ENCODE data around the gene SHE.

Gene SHE

GRCh38 chr1:154463512-154463990 is 38.7 kb downstream of the SHE start:
- H3K4me3 ChIP-seq (ENCODE audit: low read depth, low read length): no peak overlapping the region
- peak; percentile 51 for DNase-seq (ENCODE audit: low read depth)
- TF ChIP-seq, protein P1, sequence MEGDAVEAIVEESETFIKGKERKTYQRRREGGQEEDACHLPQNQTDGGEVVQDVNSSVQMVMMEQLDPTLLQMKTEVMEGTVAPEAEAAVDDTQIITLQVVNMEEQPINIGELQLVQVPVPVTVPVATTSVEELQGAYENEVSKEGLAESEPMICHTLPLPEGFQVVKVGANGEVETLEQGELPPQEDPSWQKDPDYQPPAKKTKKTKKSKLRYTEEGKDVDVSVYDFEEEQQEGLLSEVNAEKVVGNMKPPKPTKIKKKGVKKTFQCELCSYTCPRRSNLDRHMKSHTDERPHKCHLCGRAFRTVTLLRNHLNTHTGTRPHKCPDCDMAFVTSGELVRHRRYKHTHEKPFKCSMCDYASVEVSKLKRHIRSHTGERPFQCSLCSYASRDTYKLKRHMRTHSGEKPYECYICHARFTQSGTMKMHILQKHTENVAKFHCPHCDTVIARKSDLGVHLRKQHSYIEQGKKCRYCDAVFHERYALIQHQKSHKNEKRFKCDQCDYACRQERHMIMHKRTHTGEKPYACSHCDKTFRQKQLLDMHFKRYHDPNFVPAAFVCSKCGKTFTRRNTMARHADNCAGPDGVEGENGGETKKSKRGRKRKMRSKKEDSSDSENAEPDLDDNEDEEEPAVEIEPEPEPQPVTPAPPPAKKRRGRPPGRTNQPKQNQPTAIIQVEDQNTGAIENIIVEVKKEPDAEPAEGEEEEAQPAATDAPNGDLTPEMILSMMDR (IDR thresholded peaks at IDR 0.05; ENCODE audit: insufficient read depth, low read depth, low read length, missing control alignments): no peak

GRCh38 chr1:154460695-154461260 is 41.4 kb downstream of the SHE start:
- TF ChIP-seq, protein P1 (IDR thresholded peaks at IDR 0.05; ENCODE audit: insufficient read depth, low read depth, low read length, missing control alignments): no peak
- DNase-seq (ENCODE audit: low read depth): no peak

DNA sequence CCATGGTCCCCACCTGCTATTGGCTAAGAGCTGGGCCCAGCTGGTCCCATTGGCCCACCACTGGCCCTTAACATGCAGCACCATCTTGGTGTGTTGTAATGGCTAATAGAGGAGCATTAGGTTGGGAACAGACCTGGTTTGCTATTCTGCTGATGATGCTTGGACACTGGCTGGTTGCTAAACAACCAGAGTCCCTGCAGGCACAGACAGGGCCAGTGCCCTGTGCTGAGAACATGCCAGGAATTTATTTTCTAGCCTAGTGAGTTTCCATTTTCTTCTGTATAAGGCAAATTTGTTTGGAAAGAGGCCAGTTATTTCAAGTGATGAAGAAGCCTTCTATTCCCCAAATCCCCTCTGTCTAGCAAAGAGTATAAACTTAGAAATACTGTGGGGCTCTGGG is 43.1 kb downstream of the SHE start:
- DNase-seq (ENCODE audit: low read depth): no peak
- TF ChIP-seq, protein P1 (IDR thresholded peaks at IDR 0.05; ENCODE audit: insufficient read depth, low read depth, low read length, missing control alignments): no peak
- H3K4me3 ChIP-seq (ENCODE audit: low read depth, low read length): no peak overlapping the region

More at GRCh38 chr1:154460695-154461260, 41.4 kb downstream of the SHE start:
- H3K4me3 ChIP-seq (ENCODE audit: low read depth, low read length): no peak overlapping the region

- H3K4me3 ChIP-seq (ENCODE audit: low read depth, low read length): no peak overlapping the region
- TF ChIP-seq, protein P1 (IDR thresholded peaks at IDR 0.05; ENCODE audit: insufficient read depth, low read depth, low read length, missing control alignments): no peak
- no peak for DNase-seq (ENCODE audit: low read depth)
These were observed 45.6 kb downstream of the SHE start for GRCh38 chr1:154456631-154457030.

- TF ChIP-seq, protein P1 (IDR thresholded peaks at IDR 0.05; ENCODE audit: insufficient read depth, low read depth, low read length, missing control alignments): no peak
- no peak for DNase-seq (ENCODE audit: low read depth)
These were observed 47.7 kb downstream of the SHE start for GRCh38 chr1:154454386-154455120.

DNA sequence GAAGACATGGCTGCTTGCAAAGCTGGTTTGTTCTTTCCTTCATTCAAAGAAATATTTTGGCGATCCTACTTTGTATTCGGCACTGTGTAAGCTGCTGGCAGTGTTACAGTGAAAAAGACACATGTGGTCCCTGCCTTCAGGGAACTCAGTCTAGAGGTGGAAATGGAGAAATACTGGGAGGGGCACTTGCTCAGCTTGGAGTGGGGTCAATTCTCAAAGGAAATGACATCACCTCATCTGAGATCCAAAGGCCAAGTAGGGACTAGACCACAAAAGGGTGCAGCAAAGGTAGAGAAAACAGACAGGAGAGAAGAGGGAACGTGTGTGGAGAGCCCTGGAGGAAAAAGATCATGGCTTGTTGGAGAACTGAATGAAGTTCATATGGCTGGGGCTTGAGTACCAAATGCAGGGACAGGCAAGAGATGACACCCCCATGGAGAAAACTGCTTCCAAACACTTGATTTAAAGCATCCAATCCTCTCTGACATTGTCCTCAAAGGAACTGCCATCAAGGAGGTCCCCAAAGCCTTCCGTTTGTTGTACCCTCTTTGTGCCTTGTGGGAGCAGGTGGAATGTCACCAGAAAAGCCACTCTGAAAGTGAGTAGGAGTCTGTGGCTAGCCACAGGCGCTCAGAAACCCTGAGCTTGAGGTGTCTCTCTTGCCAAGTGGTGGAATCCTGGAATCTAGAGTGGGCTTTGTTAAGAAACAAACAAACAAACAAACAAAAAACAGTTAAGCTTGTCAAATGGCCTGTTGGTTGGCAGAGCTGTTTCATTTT is 48.4 kb downstream of the SHE start:
- DNase-seq (ENCODE audit: low read depth): no peak
- H3K4me3 ChIP-seq (ENCODE audit: low read depth, low read length): no peak overlapping the region
- TF ChIP-seq, protein P1 (IDR thresholded peaks at IDR 0.05; ENCODE audit: insufficient read depth, low read depth, low read length, missing control alignments): no peak

More at GRCh38 chr1:154454386-154455120, 47.7 kb downstream of the SHE start:
- H3K4me3 ChIP-seq (ENCODE audit: low read depth, low read length): no peak overlapping the region
